GM10248 (cell line): ENCODE results near the gene TMEM139.

ENCODE experiments used
- CTCF ChIA-PET: fragments of 300-600 bp; sonication (Branson Sonifier 250); formaldehyde crosslinking; extraction: SDS; loops from one replicate; lab custom pipeline; 2021; ENCODE audit warnings: antibody characterized with exemption; lab: Yijun Ruan, JAX
- POLR2A ChIA-PET: fragments of 350-650 bp; sonication (Branson Sonifier 250); formaldehyde crosslinking; extraction: SDS; loops from one replicate; lab custom pipeline; 2020; ENCODE audit warnings: antibody characterized with exemption; lab: Yijun Ruan, JAX
- DNase-seq: peaks from one replicate; pipeline ENCODE4 v3.0.0; 2012; ENCODE audit errors: extremely low spot score
- CTCF ChIP-seq: IDR thresholded peaks from 2 replicates; pipeline ENCODE4 v1.5.1; 2012; ENCODE audit warnings: mild to moderate bottlenecking, low read depth; ENCODE audit errors: extremely low read depth, missing control alignments, control extremely low read depth

Gene TMEM139

GRCh38 chr7:143256325-143256724 is 28.4 kb upstream of the TMEM139 start:
- ChIA-PET CTCF (interaction anchor here (1.1 to 10.7 kb wide), 4 partner anchors 15 to 53 kb away, joined by 3 to 103 read pairs (median 3); no protein-coding TSS in a partner anchor), POLR2A (no interaction called here)
- no peak for DNase-seq
- TF ChIP-seq CTCF = no peak

GRCh38 chr7:143256932-143257331 is 27.8 kb upstream of the TMEM139 start:
- TF ChIP-seq CTCF = no peak
- CTCF ChIA-PET = interaction anchor here (1.1 to 10.7 kb wide), 2 partner anchors 16 to 52 kb away, joined by 3 to 103 read pairs; no protein-coding TSS in a partner anchor
- POLR2A ChIA-PET = no interaction called here
- peak; percentile 28 for DNase-seq

- no peak for DNase-seq
These were observed 27.3 kb upstream of the TMEM139 start for GRCh38 chr7:143257501-143257900.

GRCh38 chr7:143258831-143259230 is 25.9 kb upstream of the TMEM139 start:
- TF ChIP-seq CTCF = no peak
- DNase-seq = no peak
- ChIA-PET CTCF (interaction anchor here (1.0 to 10.7 kb wide), 4 partner anchors 18 to 158 kb away, joined by 3 to 103 read pairs (median 4); partner anchors contain the start of gene CASP2), POLR2A (no interaction called here)

More at GRCh38 chr7:143257501-143257900, 27.3 kb upstream of the TMEM139 start:
- CTCF ChIA-PET = interaction anchor here (1.4 to 10.7 kb wide), 2 partner anchors 17 to 159 kb away, joined by 3 to 103 read pairs; no protein-coding TSS in a partner anchor
- TF ChIP-seq CTCF = no peak
- POLR2A ChIA-PET = no interaction called here

- ChIA-PET POLR2A (no interaction called here), CTCF (interaction anchor here (1.1 to 10.7 kb wide), 4 partner anchors 14 to 121 kb away, joined by 3 to 103 read pairs (median 5); no protein-coding TSS in a partner anchor)
- no peak for TF ChIP-seq CTCF
- no peak for DNase-seq
These were observed 25.0 kb upstream of the TMEM139 start for GRCh38 chr7:143259765-143260164.

GRCh38 chr7:143261901-143262300 is 22.9 kb upstream of the TMEM139 start:
- ChIA-PET CTCF (interaction anchor here (0.9 to 10.7 kb wide), 4 partner anchors 21 to 155 kb away, joined by 4 to 103 read pairs (median 6); partner anchors contain the start of gene CASP2), POLR2A (interaction anchor here (0.5 kb wide), 1 partner anchor 38 kb away, joined by 4 read pairs; no protein-coding TSS in a partner anchor)
- TF ChIP-seq CTCF = no peak
- DNase-seq = no peak
